ENCODE measurements around the gene EFR3B. TPM values are rescaled to one million over a fixed set of nuclear protein-coding genes. Genes with fewer than 3 reads are reported as not detected.

The EFR3B gene
- total RNA-seq, 2 experiments from 2014 or later, result 1.0 to 1.1 TPM

Other genes with a start within 250 kb of the EFR3B start
- 10 to 100 TPM; 22.3 to 26.5 TPM for gene PTRHD1, start 248.7 kb upstream of the EFR3B start, total RNA-seq
- gene CENPO, start 248.7 kb upstream of the EFR3B start, total RNA-seq, result 10 to 100 TPM; 42.4 to 42.7 TPM
- gene ADCY3, start 121.8 kb upstream of the EFR3B start, total RNA-seq, result 10 to 100 TPM; 59.5 to 92.8 TPM
- gene DNAJC27, start 70.1 kb upstream of the EFR3B start, total RNA-seq, result 1 to 10 TPM; 5.9 to 6.6 TPM
- gene POMC, start 126.5 kb downstream of the EFR3B start, total RNA-seq, result 1 to 10 TPM; 5.7 to 8.3 TPM